ENCODE data around the gene HEBP1. TPM values are rescaled to one million over a fixed set of nuclear protein-coding genes. Genes with fewer than 3 reads are reported as not detected.

Gene HEBP1
- polyA plus RNA-seq, 3 donors, result 69.9 to 80.7 (median 75.7) TPM

GRCh38 chr12:13024531-13024916, 24.5 kb upstream of the HEBP1 start:
- DNase-seq (ENCODE audit: low read depth in 3 of 3, low spot score in 2 of 3), result no peak

GRCh38 chr12:13023811-13024530, 23.9 kb upstream of the HEBP1 start:
- DNase-seq (ENCODE audit: low read depth in 3 of 3, low spot score in 2 of 3), result no peak

- DNase-seq (ENCODE audit: low read depth in 3 of 3, low spot score in 2 of 3), result no peak
Observed at GRCh38 chr12:13022851-13023271, 22.8 kb upstream of the HEBP1 start.

GRCh38 chr12:13011098-13011497, 11.0 kb upstream of the HEBP1 start:
- no peak for DNase-seq (ENCODE audit: low read depth in 3 of 3, low spot score in 2 of 3)

GRCh38 chr12:13008741-13009380, 8.8 kb upstream of the HEBP1 start:
- DNase-seq (ENCODE audit: low read depth in 3 of 3, low spot score in 2 of 3), result no peak

GRCh38 chr12:13007496-13008233, 7.6 kb upstream of the HEBP1 start:
- DNase-seq (ENCODE audit: low read depth in 3 of 3, low spot score in 2 of 3), result no peak

- DNase-seq (ENCODE audit: low read depth in 3 of 3, low spot score in 2 of 3), result no peak
Observed at GRCh38 chr12:13005649-13006048, 5.6 kb upstream of the HEBP1 start.

GRCh38 chr12:13004986-13005385, 4.9 kb upstream of the HEBP1 start:
- DNase-seq (ENCODE audit: low read depth in 3 of 3, low spot score in 2 of 3), result no peak

- DNase-seq (ENCODE audit: low read depth in 3 of 3, low spot score in 2 of 3), result no peak
Observed at GRCh38 chr12:13004361-13004760, 4.3 kb upstream of the HEBP1 start.

- no peak for DNase-seq (ENCODE audit: low read depth in 3 of 3, low spot score in 2 of 3)
Observed at GRCh38 chr12:13002301-13003097, 2.4 kb upstream of the HEBP1 start.

- DNase-seq (ENCODE audit: low read depth in 3 of 3, low spot score in 2 of 3), result no peak
Observed at GRCh38 chr12:13001775-13002040, 1.6 kb upstream of the HEBP1 start.

- DNase-seq (ENCODE audit: low read depth in 3 of 3, low spot score in 2 of 3), result peak in 1 of 3 donors; percentile 38
Observed at GRCh38 chr12:13000925-13001774, 1.1 kb upstream of the HEBP1 start.

- no peak for DNase-seq (ENCODE audit: low read depth in 3 of 3, low spot score in 2 of 3)
Observed at GRCh38 chr12:13000616-13000924, 505 bp upstream of the HEBP1 start.

GRCh38 chr12:12999271-12999958, 650 bp downstream of the HEBP1 start:
- no peak for DNase-seq (ENCODE audit: low read depth in 3 of 3, low spot score in 2 of 3)

- no peak for DNase-seq (ENCODE audit: low read depth in 3 of 3, low spot score in 2 of 3)
Observed at GRCh38 chr12:12998248-12998647, 1.8 kb downstream of the HEBP1 start.

- DNase-seq (ENCODE audit: low read depth in 3 of 3, low spot score in 2 of 3), result no peak
Observed at GRCh38 chr12:12997734-12998133, 2.3 kb downstream of the HEBP1 start.

- no peak for DNase-seq (ENCODE audit: low read depth in 3 of 3, low spot score in 2 of 3)
Observed at GRCh38 chr12:12997156-12997555, 2.9 kb downstream of the HEBP1 start.

GRCh38 chr12:12996209-12996608, 3.9 kb downstream of the HEBP1 start:
- no peak for DNase-seq (ENCODE audit: low read depth in 3 of 3, low spot score in 2 of 3)

GRCh38 chr12:12995088-12995487, 5.0 kb downstream of the HEBP1 start:
- no peak for DNase-seq (ENCODE audit: low read depth in 3 of 3, low spot score in 2 of 3)

- no peak for DNase-seq (ENCODE audit: low read depth in 3 of 3, low spot score in 2 of 3)
Observed at GRCh38 chr12:12993367-12993766, 6.7 kb downstream of the HEBP1 start.

All from right renal cortex interstitium (tissue), 3 donors.